ENCODE data around the gene ULBP2.
"Not testable (repeated sequence)": the region's sequence is repeated elsewhere in the genome, so short reads cannot be mapped to it uniquely, and the experiment has no call there.

- TF ChIP-seq CTCF (conservative IDR thresholded peaks at IDR 0.05); ZFX (IDR thresholded peaks at IDR 0.05): not testable (repeated sequence)
Measured at GRCh38 chr6:149922091-149922490, 19.7 kb upstream of the ULBP2 start.

Measured in C4-2B (cell line).